GM21737 (cell line): ENCODE results near the gene HNRNPH2.

Experiments
- ATAC-seq: cut with Tn5 transposase; IDR thresholded peaks from one replicate; pipeline ENCODE4 v1.9.1; 2021; ENCODE audit warnings: mild to moderate bottlenecking, moderate library complexity; ENCODE audit not compliant: unreplicated experiment

HNRNPH2 gene

DNA sequence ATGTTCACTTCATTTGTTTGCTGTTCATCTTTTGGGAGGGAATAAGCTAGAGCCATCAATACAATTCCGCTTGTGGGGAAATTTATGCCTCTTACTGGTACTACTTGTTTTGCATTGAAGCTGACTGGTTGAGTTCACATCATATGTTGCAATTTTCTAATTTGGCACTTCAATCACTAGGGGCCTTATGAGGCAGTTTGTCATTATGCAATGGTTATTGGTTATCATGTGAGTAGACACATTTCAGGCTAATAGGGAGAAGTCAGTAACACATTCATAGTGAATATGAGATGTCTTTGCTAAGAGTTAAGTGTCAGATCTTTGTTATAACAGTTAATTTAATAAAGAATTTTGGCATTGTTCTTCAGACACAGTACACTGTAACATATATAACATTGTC lies 12.2 kb upstream of the HNRNPH2 start:
- no peak for ATAC-seq

DNA sequence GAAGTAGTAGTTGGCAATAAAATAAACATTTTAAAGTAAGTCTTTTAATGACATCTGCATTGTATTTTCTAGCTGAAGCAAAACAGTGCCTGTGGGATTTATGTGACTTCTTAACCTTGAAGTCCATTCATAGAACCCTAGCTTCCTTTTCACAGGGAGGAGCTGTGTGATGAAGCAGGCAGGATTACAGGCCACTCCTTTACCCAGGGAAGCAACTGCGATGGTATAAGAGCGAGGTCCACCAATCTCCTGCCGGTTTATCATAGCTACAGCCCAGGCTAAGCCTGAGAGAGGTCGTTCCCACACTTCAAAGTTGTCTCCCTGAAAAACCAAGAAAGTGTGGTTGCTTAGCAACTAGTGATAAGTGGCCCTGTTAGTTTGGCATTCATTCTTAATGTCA lies 10.2 kb upstream of the HNRNPH2 start:
- no peak for ATAC-seq

DNA sequence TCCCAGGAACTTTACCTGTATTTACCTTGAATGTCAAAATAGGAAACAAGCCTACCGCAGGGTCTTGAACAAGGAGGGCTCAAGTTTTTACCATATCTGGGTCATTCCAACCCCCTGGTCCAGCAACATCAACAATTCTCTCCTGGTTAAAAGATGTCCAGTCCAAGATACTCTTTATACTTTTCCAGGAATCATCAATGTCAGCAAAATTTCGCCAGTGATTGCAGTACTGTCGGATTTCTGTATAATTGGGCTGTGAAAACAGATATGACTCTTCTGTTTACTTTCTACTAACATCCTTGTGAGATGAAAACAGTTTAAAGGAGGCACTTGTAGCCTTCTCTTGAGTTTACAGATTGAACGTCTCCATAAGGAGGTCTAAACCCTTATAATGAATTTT lies 9.3 kb upstream of the HNRNPH2 start:
- ATAC-seq: no peak

DNA sequence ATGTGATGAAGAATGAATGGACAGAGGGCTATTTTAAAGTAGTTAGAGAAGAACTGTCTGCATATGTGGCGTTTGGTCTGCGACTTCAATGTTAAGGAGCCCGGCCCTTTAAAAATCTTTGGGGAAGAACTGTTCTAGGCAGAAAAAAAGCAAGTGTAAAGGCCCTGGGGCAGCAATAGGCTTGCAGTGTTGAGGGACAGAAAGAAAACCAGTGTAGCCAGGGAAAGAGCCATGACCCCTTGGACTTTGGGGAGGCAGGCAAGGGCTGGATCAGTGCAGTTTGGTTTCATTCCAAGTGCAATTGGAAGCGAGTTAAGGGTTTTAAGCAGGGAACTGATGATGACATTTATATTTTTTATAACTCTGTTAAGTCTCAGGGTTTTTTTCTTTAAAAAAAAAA lies 8.2 kb upstream of the HNRNPH2 start:
- no peak for ATAC-seq

DNA sequence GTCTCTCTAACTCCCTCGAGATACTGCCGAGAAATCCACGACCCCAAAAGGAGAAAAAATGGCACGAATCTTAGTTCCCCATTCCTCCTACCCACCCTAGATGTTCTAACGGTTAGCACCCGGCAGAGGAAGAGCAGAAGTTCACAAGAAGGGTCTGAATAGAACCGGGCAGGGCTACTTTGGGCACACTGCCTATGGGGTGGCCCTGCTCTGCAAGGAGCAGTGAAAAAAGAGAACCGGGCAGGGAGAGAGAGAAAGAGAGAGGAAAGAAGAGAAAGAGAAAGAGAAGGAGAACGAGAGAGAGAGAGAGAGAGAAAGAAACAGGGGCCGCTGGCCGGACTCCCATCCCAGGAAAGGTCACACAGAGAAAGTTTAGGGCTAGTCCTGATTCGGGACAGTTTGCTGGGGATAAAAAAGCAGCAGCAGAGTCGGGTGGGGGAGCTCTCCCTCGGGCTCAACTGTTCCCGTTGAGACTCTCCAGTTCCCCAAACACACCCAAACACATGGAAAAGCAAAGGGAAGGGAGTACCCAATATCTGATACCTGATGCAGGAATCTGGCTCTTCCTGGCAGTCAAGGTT lies 765 bp upstream of the HNRNPH2 start:
- ATAC-seq: no peak

DNA sequence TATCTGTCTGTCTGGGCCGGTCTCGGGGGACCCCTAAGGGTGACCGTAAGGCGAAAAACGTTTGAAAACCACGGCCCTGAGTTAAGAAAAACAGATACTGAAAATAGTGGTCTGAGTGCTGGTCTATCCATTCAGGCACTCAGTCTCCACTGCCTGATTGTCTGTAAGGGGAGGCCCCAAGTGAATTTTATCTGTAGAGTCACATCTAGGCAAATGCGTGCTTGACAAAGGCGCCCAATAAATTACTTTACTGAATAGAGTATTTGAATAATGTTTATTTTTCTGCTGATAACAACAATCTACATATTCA lies 465 bp downstream of the HNRNPH2 start:
- no peak for ATAC-seq

DNA sequence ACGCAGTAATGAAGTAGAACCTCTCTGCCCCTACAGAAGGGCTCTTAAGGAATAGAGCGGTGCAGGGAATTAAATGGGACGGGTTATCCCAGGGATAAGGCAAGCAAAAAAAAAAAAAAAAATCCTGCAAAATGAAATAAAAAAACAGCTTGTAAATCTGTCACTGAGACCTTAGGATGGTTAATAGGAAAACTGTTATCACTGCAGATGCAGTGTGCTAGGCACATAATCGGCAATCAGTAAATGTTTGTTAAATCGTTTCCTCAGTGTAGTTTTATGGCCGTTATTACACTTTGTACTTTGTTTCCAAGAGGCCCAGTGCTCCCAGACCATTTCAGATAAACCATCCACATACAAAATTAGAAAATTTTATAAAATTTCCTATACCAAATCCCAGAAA lies 1.0 kb downstream of the HNRNPH2 start:
- ATAC-seq: no peak

DNA sequence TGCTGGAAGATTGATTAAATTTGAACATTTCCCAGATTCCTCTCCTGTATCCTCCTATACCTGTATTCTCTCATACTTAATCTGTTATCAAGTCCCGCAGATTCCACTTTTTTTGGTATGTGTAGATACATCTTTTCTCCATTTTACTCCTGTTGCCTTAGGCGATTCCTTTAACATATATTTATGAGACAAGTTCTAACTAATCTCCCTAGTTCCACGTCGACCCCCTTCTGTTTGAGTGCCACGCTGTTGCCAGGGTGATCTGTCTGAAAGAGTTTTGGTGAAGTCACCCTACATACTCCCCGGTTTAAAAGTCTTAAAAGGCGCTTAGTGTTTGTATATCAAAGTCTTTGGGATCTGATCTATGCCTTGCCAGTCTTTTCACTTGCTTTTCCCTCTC lies 2.4 kb downstream of the HNRNPH2 start:
- ATAC-seq: no peak

DNA sequence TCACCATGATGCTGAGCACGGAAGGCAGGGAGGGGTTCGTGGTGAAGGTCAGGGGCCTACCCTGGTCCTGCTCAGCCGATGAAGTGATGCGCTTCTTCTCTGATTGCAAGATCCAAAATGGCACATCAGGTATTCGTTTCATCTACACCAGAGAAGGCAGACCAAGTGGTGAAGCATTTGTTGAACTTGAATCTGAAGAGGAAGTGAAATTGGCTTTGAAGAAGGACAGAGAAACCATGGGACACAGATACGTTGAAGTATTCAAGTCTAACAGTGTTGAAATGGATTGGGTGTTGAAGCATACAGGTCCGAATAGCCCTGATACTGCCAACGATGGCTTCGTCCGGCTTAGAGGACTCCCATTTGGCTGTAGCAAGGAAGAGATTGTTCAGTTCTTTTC lies 4.0 kb downstream of the HNRNPH2 start:
- no peak for ATAC-seq

DNA sequence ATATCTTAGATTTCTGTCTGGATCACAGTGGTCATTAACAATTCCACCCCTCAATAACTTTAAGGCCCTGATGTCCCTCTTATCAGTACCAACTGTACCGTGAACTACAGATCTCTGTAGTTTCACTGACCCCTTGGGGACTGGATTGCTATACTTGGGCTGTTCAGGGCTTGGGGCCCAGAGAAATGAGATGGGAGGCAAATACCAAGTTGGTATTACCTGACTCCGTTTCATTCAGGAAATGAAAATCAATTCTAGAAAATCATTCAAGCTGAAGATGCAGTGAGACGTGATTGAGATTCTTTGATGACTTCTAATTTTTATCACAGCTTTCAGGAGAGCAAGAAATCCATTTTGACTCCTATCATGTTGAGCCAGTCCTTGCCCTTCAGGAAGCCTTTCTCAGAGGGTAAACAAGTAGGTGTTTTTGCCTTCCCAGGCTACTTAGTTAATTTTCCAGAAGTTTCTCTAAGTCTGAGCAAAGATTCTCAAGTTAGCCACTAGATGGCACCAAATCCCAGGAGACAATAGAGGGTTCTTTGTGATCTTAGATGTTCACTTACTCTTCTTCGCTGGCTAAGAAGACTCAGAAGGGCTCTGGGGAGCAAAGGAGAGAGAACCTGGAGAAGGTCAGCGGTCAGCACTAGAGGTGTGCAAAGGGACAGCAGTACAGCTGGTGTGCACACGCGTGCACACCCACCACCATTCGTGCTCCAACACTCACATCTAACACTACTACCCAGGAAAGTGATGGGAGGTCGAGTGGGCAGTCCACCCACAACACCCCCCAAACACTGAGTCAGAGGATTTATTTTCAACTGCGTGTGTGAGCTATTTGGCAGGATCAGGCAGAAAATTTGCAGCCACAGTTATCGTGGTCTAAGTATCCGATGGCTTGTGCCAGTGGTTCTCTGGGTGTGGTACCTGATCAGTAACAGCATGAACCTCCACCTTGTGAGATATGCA lies 7.4 kb downstream of the HNRNPH2 start:
- ATAC-seq: peak; percentile 43

DNA sequence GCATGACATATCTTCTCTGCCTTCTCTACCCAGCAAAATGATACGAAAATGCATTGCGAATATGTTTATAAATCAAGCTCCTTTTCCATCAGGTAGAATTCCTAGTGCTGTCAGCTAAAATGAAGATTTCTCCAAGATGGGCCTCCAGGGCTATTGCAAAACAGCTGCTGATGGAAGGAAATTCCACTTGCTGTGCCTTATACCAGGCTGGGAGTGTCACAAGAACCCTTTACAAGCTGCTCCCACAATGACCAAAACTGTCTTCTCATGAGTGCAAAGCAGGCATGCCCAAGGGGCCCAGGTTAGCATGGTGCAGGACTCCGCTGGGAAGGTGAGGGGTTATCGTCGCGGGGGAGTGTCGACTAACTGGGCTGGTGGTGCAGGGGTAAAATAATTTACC lies 8.7 kb downstream of the HNRNPH2 start:
- ATAC-seq: no peak

DNA sequence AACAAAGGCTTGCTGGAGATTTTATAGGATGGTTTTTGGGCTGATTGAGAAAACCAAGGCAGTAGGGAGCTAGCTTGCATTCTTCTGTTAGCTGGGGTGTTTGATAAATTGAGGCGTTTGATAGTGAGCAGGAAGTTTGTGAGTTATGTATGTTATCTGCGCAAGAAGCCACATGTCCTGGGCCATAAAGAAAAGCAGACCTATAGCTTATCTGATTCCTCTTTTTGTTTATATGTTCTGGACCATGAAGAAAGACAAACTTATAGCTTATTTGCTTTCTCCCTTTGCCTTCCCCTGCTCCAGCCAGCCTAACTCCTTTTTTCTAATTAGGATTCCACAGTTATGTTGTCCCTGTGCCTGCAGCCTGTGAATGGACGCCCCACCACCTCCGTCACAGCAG lies 9.2 kb downstream of the HNRNPH2 start:
- no peak for ATAC-seq

DNA sequence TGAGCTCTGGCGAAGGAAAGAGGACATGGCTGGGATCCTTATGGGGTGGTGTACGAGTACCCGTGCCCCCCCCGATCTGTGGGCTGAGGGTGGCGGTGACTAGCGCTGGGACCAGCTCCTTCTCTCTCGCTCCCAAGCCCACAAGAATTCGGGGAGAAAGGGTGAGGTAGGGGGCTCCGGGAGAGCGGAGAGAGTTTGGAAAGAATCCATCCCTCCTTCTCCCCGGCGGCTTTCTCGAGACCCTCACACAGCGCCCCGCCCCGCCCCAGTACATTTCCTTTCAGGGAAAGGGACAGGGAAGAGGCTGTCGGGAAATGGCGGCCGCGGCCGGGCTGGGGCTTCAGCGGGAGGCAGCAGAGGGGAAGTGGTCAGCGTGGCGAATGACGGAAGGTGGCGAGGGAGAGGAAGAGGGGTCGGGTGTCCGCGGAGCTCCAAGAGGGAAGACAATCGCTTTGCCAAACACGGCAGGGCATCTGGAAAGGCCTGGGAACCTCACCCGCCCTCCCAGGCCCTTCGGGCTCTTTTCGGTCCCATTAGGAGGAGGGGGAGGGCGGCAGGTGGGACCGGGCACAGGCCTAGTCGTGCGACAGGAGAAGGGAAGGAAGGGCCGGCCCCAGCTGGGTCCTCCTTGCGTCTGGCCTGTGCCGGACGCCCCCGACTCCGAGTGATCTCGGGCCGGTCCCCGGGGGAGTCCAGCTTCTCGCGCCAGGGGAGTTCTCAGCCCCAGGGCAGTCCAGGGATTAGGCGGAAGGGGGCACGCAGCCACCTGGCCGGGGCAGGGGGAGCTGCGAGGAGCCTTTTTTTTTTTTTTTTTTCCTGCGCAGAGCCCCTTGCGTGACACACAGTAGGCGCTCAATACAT lies 10.2 kb downstream of the HNRNPH2 start:
- peak; percentile 47 for ATAC-seq

DNA sequence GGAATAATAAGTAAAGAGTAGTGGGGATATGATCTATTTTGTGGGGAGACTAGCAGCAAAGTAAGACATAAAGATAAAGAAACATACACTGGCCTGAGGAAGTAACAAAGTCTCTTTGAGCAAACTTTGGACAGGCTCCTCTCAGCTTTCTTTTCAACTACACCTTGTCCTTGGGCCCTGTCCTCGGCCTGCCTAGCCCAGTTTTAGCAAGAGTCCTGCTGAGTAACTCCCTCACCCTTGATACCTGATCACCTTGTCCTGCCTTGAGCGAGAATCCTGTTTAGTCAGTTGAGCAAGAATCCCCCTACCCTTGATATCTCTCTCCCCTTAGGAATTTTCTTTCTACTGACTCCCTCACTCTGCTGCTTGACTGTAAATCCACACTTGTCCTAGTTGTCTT lies 11.5 kb downstream of the HNRNPH2 start:
- ATAC-seq: no peak

DNA sequence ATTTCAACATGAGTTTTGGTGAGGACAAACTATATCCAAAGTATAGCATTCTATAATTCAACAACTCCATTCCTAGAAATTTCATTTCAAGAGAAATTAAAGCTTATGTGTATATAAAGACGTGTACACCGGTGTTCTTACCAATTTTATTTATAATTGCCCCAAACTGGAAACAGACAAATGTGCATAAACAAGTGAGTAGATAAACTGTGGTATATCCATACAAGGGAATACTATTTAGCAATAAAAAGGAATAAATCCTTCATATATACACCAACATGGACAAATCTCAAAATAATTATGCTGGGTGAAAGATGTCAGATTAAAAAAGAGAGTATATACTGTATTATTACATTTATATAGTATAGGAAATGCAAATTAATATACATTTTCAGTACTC lies 19.9 kb downstream of the HNRNPH2 start:
- no peak for ATAC-seq

DNA sequence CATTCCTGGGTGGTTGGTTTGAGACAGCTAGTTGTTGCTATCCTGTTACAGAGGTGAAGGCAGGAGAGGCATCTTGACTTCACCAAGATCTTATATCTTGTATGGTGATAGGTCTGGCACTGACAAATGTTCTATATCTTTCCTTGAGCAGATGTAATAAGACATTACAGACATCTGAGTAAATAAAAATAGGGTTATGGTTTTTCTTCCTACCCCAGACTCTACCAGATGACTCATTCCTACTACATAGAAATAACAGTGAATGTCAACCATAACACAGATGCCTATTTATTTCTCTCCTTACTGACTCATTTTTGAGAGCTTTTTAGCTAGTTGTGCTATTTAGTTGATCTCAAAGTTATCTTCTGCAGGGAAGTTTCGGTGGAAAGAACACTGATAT lies 21.9 kb downstream of the HNRNPH2 start:
- ATAC-seq: no peak

DNA sequence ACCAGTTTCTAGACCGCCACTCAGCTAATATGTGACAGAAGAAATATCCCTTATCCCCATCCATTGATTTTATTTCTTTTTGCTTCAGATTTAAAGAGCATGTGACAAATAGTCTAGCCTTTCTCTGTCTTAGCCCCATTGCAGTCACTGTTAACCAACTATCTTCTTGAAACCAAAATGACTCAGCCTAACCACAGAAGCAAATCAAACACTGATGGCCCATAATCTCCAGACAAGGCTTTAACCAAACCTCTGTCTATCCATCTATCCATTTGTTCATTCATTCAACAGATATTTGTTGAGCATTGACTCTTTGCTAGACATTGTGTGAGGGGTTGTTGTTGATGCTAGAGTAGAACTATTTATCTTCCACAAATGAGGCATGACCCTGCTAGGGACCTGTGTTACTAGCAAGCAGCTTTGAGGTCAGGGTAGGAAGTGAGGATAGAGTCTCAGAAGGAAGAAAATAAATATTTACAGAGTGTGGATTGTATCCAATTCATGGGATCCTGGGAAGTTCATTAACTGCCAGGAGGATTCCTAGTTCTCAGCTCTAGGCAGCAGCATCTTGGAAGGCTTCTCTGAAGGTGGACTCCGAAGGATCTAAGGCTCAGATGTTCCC lies 22.5 kb downstream of the HNRNPH2 start:
- no peak for ATAC-seq

DNA sequence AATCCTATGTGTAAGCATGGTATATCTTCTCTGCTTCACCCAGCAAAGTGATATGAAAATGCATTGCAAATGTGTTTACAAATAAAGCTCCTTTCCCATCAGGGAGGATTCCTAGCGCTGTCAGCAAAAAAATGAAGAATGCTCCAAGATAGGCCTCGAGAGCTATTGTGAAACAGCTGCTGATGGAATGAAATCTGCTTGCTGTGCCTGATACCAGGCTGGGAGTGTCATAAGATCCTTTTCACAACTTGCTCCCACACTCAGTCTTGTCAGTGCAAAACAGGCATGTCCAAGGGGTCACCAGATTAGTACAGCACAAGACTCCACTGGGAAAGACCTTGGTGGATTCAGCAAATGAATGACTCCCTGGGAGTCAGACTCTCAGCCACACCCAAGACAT lies 34.1 kb downstream of the HNRNPH2 start:
- no peak for ATAC-seq

DNA sequence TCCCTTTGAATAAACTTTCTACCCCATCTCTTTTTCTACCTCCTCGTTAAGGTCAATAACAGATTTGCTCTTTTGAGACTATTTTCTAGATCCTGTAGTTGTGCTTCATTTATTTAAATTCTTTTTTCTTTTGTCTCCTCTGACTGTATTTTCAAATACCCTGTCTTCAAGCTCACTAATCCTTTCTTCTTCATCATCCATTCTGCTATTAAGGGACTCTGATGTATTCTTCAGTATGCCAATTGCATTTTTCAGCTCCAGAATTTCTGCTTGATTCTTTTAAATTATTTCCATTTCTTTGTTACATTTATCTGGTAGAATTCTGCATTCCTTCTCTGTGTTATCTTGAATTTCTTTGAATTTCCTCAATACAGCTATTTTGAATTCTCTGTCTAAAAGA lies 41.3 kb downstream of the HNRNPH2 start:
- no peak for ATAC-seq

DNA sequence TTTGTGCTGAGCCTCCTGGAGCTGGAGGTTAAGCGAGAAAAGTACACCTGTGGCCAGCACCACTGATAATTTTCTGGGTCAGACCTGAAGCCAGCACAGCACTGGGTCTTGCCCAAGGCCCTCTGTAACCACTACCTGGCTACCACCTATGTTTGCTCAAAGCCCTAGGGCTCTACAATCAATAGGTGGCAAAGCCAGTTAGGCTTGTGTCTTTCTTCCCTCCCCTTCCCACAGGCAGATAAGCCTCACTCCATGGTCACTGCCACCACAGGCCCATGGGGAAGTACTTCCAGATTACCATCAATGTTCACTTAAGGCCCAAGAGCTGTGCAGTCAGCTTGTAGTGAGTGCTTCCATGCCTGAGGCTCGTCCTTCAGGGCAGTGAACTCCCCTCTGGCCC lies 42.1 kb downstream of the HNRNPH2 start:
- ATAC-seq: no peak

DNA sequence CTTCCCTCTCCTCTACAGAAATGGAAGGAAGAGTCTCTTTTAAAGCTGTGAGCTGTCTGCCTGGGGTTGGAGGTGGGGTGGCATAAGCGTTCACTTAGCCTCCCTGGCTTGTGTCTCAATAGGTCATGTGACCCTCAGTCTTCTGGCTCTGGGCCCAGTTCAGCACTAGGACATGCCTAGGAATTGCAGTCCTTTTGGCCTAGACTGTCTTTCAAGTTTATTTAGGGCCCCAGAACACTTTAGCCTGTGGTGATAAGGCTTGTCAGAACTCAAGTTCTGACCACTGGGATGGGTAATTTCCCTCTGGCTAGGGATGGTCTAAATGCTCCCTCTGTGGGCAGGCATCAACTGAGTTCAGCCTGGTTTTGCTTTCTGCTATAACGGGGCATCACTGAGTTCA lies 42.9 kb downstream of the HNRNPH2 start:
- ATAC-seq: no peak
